ENCODE data around the gene RAB30.
A peak's percentile ranks its signal among the peaks of the same experiment; 100 is the strongest.
"Not testable (repeated sequence)": the region's sequence is repeated elsewhere in the genome, so short reads cannot be mapped to it uniquely, and the experiment has no call there.

The RAB30 gene

DNA sequence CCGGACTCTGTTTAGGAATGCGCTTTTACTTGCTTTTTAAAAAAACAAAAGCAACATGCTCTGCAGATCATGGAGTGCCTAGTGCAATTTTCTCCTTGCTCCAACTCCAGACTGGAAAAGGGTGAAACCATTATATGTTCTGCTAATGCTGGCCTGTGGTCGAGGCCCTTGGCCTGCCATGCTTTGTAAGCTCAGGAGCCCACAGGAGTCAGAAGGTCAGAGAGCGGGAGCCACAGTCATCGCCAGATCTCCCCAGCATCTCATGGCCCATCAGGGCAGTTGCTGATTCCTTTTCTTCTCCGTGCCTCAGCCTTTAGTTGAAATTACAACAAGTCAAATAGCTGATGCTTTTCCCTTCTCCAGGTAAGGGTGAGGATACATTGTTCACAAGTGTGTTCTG is 89.8 kb downstream of the RAB30 start:
- DNase-seq (ENCODE audit: low read depth) = no peak

DNA sequence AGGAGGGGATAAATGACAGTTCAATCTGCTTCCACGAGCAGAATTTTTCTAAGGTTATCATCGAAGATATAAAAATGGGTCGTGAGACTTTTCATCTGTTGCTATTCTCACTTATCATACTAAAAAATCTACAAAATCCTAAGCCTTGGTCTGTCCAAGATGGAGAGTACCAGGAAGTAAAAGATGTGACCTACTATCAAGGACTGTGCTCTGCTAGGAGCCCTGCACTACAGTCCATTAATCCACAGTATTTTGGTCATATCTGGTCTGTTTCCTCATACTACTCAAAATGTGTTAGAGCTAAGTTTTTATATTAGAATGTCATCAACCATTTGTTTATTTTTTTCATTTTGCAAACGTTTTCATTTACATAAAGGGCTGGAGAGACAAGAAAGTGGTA is 90.8 kb downstream of the RAB30 start:
- no peak for DNase-seq (ENCODE audit: low read depth)

GRCh38 chr11:82980292-82980691 is 91.4 kb downstream of the RAB30 start:
- no peak for DNase-seq (ENCODE audit: low read depth)

DNA sequence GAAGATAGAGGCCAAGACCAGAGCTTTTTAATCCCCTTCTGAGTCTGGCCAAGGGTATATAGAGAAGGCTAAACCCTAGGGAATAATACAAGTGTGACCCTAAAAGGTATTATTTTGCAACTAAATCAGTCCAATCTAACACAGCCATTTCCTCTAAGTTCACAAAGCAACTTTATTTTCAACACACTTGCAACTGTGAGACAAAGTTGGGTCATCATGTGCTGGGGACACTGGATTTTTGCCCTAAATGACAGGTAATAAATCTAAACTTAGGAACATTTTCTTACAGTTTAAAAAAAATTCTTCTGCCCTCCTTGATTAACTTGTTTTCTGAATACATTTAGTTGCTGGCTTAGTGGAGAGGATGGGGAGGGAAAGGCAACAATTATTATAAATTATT is 91.9 kb downstream of the RAB30 start:
- no peak for DNase-seq (ENCODE audit: low read depth)

DNA sequence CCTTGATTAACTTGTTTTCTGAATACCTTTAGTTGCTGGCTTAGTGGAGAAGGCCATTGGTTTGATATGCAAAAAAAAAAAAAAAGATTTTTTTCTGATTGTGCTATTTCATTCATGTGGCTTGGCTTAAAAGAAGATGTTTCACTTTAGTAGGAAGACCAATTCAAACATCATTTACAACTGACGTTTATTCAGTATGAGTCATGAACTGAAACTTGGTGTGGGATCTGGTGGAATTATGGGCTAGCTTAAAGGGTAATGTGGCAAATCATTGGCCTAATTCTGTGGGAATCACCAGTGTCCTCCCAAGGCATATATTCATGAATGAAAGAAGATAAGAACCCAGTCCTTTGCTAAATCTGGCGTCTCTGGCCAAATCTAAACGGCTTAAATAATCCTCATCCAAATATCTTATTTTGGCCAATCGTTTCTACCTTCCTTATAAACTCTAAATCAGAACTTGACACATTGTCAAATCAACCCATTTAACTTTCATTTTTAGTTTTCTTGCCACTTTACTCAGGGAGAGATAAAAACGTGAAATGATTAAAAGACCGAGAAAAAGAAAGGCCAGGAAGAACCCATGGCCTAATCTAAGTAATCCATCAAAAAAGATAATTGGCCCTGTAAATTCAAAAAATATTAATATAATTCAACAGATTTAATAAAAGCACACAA is 93.1 kb downstream of the RAB30 start:
- no peak for DNase-seq (ENCODE audit: low read depth)

- no peak for DNase-seq (ENCODE audit: low read depth)
Measured at GRCh38 chr11:82976786-82977185, 94.9 kb downstream of the RAB30 start.

GRCh38 chr11:82975882-82976281 is 95.8 kb downstream of the RAB30 start:
- no peak for DNase-seq (ENCODE audit: low read depth)

DNA sequence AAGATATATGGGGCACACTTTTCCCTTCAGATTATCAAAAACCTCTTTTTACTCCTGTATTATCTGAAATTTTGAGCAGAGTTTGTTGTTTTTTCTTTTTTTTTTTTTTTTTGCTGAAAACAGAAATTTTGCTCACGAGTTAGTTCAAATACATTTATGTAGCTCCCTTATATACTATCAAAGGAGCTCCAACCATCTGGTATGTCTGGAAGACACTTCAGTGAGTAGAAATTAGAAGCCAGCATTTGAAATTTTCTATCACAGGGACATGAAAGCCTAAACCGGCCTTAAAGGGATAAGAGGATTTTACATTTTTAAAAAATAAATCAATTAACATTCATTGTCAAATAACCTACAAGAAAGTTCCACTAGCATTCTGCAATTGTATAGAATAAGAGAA is 96.8 kb downstream of the RAB30 start:
- DNase-seq (ENCODE audit: low read depth) = no peak

- DNase-seq (ENCODE audit: low read depth) = no peak
Measured at GRCh38 chr11:82974135-82974534, 97.6 kb downstream of the RAB30 start.

DNA sequence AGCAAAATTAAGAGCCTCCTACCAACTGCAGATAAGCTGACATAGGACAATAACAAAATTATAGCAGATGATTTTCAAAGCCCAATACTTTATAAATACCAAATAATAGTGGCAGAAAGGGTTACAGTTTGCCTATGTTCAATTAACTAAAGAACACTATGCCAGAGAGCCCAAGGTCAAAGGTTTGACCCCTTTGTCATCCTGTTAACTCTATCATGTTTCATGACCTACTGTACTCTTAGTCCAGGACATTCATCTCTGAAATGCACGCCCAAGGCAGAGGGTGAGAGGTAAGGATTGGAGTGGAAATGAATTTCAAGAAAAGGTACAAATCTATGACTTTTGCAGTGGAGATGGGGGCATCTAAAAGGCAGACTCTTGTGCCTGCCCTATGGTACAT is 99.6 kb downstream of the RAB30 start:
- no peak for DNase-seq (ENCODE audit: low read depth)

DNA sequence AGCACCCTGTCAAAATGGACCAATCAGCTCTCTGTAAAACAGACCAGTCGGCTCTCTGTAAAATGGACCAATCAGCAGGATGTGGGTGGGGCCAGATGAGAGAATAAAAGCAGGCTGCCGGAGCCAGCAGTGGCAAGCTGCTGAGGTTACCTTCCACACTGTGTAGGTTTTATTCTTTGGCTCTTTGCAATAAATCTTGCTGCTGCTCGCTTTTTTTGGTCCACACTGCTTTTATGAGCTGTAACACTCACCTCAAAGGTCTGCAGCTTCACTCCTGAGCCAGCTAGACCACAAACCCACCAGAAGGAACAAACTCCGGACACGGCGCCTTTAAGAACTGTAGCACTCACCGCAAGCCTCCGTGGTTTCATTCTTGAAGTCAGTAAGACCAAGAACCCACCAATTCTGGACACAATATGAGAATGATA is 100.2 kb downstream of the RAB30 start:
- not testable (repeated sequence) for DNase-seq (ENCODE audit: low read depth)

GRCh38 chr11:82970507-82971083 is 101.1 kb downstream of the RAB30 start:
- not testable (repeated sequence) for DNase-seq (ENCODE audit: low read depth)

DNA sequence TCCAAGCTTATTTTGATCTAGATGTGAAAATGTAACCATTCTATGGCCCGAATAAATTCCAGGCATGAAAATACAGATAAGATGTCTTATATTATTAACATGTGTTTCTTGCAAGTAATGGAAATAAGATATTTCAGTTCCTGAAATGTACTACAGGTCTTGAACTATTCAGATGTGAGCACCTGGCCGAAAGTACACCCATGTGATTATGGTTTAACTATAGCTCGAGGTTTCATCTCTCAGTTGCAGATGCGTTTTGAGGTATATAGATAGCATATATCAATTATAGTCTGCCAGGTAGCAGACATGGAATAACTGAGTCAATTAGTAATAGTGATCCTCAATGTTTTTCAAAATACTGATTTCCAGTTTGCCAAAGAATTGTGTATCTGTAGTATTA is 101.9 kb downstream of the RAB30 start:
- no peak for DNase-seq (ENCODE audit: low read depth)

GRCh38 chr11:82967381-82967780 is 104.3 kb downstream of the RAB30 start:
- no peak for DNase-seq (ENCODE audit: low read depth)

DNA sequence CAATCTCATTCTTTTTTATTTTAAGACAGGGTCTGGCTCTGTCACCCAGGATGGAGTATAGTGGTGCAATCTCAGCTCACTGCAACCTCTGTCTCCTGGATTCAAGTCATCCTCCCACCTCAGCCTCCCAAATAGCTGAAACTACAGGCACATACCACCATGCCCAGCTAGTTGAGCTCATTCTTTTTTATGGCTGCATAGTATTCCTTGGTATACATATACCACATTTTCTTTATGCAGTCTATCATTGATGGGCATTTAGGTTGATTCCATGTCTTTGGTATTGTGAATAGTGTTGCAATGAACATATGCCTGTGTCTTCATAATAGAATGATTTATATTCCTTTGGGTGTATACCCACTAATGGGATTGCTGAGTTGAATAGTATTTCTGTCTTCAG is 109.7 kb downstream of the RAB30 start:
- DNase-seq (ENCODE audit: low read depth) = not testable (repeated sequence)

DNA sequence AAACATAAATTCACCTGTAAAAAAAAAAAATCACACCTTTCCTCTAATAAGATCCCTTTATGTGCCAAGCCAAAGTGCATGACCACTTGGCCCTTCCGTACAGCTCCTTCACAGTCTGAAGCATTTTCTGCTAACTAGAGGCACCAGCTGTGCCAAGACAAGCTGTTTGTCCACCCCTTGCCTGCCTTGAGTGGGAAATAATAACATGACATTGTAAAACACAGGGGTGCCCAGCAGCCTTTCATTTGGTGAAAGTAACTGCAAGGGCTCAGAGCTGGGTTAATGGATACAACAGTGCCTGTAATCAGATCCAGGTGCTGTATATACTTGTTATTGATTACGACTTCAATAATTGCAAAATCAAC is 110.9 kb downstream of the RAB30 start:
- DNase-seq (ENCODE audit: low read depth) = no peak

- peak; percentile 37 for DNase-seq (ENCODE audit: low read depth)
Measured at GRCh38 chr11:82959987-82960778, 111.5 kb downstream of the RAB30 start.

- DNase-seq (ENCODE audit: low read depth) = peak; percentile 26
Measured at GRCh38 chr11:82955736-82956453, 115.8 kb downstream of the RAB30 start.

GRCh38 chr11:82950502-82950901 is 121.2 kb downstream of the RAB30 start:
- DNase-seq (ENCODE audit: low read depth) = not testable (repeated sequence)

DNA sequence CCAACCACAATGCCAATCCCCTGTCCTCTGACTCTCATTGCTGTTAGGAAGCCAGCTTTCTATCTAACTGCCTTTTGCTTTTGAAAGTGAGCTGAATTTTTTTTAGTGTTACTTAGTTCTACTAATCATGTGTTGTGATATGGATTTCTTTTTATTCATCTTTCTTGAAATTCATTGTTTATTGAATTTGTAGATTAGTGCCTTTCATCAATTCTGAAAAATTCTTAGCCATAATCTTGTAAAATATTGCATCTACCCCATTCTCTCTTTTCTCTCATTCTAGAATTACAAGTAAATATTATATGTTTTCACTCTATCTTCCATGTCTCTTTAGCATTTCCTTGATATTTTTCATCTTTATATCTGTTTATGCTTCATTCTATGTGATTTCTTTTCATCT is 122.3 kb downstream of the RAB30 start:
- DNase-seq (ENCODE audit: low read depth) = no peak

DNA sequence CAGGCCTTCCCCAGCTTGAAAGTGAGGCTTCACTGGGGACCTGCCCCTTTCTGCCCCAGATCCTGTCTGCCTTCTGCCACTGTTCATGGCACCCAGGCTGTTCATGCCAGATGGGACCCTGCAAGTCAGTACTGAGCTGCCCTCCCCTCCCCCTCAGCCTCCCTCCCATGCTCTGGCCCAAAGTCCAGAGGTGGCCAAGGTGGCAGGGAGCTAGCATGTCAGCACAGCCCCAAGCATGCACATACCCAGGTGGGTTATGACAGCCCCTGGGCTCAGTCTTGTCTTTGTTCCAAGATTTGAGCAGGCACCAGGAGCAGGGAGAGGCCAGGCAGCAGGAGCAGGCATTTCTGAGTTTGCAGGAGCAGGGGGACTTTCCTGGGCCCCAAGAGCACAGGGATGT is 126.0 kb downstream of the RAB30 start:
- no peak for DNase-seq (ENCODE audit: low read depth)

DNA sequence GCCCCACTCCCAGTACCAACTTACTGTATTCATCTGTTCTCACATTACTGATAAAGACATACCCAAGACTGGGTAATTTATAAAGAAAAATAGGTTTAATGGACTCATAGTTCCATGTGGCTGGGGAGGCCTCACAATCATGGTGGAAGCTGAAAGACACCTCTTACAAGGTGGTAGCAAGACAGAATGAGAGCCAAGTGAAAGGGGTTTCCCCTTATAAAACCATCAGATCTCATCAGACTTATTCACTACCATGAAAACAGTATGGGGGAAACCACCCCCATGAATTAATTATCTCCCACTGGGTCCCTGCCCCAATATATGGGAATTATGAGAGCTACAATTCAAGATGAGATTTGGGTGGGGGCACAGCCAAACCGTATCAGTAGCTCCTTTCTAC is 126.7 kb downstream of the RAB30 start:
- not testable (repeated sequence) for DNase-seq (ENCODE audit: low read depth)

DNA sequence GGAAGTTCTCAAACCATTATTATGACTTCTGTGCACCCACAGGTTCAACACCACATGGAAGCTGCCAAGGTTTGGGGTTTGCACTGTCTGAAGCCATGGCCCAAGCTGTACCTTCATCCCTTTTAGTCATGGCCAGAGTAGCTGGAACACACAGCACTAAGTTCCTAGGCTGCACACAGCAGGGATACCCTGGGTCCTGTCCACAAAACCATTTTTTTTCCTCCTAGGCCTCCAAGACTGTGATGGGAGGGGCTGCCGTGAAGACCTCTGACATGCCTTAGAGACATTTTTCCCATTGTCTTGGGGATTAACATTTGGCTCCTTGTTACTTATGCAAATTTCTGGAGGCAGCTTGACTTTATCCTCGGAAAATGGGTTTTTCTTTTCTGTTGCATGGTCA is 127.5 kb downstream of the RAB30 start:
- DNase-seq (ENCODE audit: low read depth) = no peak

Measured in activated T-cell treated with anti-CD3 and anti-CD28 coated beads for 24 hours (primary cell).